ENCODE measurements around the gene C19orf38. TPM values are rescaled to one million over a fixed set of nuclear protein-coding genes. Genes with fewer than 3 reads are reported as not detected.

Gene C19orf38
- total and polyA plus RNA-seq, 2 donors (not counting 1 experiment from before 2014, with no cell fraction given): 1.7 to 2.4 TPM

DNA sequence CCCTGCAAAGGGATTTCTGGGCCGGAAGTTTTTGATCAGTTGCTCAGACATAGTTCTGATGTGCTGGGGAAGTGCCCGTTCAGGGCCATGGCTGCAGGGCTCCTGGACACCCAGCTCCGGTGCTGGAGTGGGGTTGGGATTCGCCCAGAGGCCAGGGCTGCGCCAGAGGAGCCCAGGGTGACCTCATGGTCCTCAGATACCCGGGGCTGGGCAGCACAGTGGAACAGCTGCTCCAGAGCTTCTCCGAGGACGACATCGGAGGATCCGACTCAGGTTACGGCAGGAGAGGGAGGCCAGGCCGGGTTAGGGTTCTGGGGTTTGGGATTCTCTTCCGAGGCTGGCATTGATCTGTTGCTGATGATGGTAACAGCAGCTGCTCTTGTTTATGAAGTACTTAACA lies 44.0 kb downstream of the C19orf38 start:
- Histone ChIP-seq H3K4me1 (ENCODE audit: control insufficient read depth in 2 of 2, insufficient read depth in 2 of 2, low read length in 2 of 2) (peaks cover 0 to 7% of the 10 kb centered on the region in 2 donors), H2AFZ (ENCODE audit: insufficient read depth, low read depth, low read length, poor library complexity, severe bottlenecking) (no peak overlapping the region), H4K20me1 (ENCODE audit: control insufficient read depth, insufficient read depth, low read length, poor library complexity, severe bottlenecking) (peaks cover 53% of the 10 kb centered on the region), H3K27me3 (replicated peaks in 1 of 4; ENCODE audit: control extremely low read depth in 1 of 4, control insufficient read depth in 3 of 4, insufficient read depth in 4 of 4, low read length in 3 of 4) (no peaks in the 10 kb centered on the region), H3K4me3 (ENCODE audit: control extremely low read depth in 1 of 5, extremely low read depth in 1 of 5, insufficient read depth in 1 of 5, low read depth in 2 of 5, low read length in 4 of 5) (no peak overlapping the region), H3K4me2 (replicated peaks; ENCODE audit: low read depth, low read length, poor library complexity, severe bottlenecking) (no peak overlapping the region), H3K9ac (ENCODE audit: low read length) (no peak overlapping the region), H3K9me3 (ENCODE audit: control extremely low read depth in 1 of 3, control insufficient read depth in 2 of 3, insufficient read depth in 1 of 3, low read length in 2 of 3) (no peaks in the 10 kb centered on the region), H3K79me2 (ENCODE audit: control insufficient read depth, insufficient read depth, low read length) (peaks cover 88% of the 10 kb centered on the region), H3K36me3 (replicated peaks in 1 of 2; ENCODE audit: control extremely low read depth in 1 of 2, control insufficient read depth in 1 of 2, extremely low read depth in 1 of 2, insufficient read depth in 2 of 2, low read length in 1 of 2) (no peaks in the 10 kb centered on the region), H3K27ac (ENCODE audit: low read length in 2 of 2) (no peak overlapping the region)
- no peak overlapping the region for H3K27ac Mint-ChIP-seq
- TF ChIP-seq, protein P1, sequence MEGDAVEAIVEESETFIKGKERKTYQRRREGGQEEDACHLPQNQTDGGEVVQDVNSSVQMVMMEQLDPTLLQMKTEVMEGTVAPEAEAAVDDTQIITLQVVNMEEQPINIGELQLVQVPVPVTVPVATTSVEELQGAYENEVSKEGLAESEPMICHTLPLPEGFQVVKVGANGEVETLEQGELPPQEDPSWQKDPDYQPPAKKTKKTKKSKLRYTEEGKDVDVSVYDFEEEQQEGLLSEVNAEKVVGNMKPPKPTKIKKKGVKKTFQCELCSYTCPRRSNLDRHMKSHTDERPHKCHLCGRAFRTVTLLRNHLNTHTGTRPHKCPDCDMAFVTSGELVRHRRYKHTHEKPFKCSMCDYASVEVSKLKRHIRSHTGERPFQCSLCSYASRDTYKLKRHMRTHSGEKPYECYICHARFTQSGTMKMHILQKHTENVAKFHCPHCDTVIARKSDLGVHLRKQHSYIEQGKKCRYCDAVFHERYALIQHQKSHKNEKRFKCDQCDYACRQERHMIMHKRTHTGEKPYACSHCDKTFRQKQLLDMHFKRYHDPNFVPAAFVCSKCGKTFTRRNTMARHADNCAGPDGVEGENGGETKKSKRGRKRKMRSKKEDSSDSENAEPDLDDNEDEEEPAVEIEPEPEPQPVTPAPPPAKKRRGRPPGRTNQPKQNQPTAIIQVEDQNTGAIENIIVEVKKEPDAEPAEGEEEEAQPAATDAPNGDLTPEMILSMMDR (IDR thresholded peaks at IDR 0.05): no peak
- TF ChIP-seq EZH2 (IDR thresholded peaks at IDR 0.05; ENCODE audit: borderline replicate concordance, insufficient read depth, low read depth, low read length, poor library complexity, severe bottlenecking): no peak
- ChIA-PET POLR2A (no interaction called here), CTCF (interaction anchor here (0.6 kb wide), 1 partner anchor 10 kb away, joined by 3 read pairs; no protein-coding TSS in a partner anchor)
- no peak overlapping the region for H3K4me3 Mint-ChIP-seq
- no peaks in the 10 kb centered on the region for H3K9me3 Mint-ChIP-seq (ENCODE audit: insufficient read depth)
- DNase-seq (no peak), ATAC-seq (ENCODE audit: low read depth) (no peak)
- 92% methylated on average over 5 of the region's 13 CpGs for WGBS (ENCODE audit: insufficient coverage)
- H3K27me3 Mint-ChIP-seq: no peaks in the 10 kb centered on the region
- intact Hi-C loops (cut with micrococcal nuclease): no loop called here
- peaks cover 16% of the 10 kb centered on the region for H3K4me1 Mint-ChIP-seq

- TF ChIP-seq EZH2 (IDR thresholded peaks at IDR 0.05; ENCODE audit: borderline replicate concordance, insufficient read depth, low read depth, low read length, poor library complexity, severe bottlenecking): no peak
- TF ChIP-seq, protein P1 (IDR thresholded peaks at IDR 0.05): no peak
- H3K36me3 ChIP-seq (replicated peaks in 1 of 2; ENCODE audit: control extremely low read depth in 1 of 2, control insufficient read depth in 1 of 2, extremely low read depth in 1 of 2, insufficient read depth in 2 of 2, low read length in 1 of 2): no peaks in the 10 kb centered on the region
- ChIA-PET CTCF (no interaction called here), POLR2A (no interaction called here)
- Mint-ChIP-seq H3K27me3 (no peaks in the 10 kb centered on the region), H3K4me1 (peaks cover 8% of the 10 kb centered on the region), H3K9me3 (ENCODE audit: insufficient read depth) (no peaks in the 10 kb centered on the region), H3K4me3 (no peak overlapping the region), H3K27ac (no peak overlapping the region)
- H3K79me2 ChIP-seq (ENCODE audit: control insufficient read depth, insufficient read depth, low read length): peaks cover 88% of the 10 kb centered on the region
- no peak for ATAC-seq (ENCODE audit: low read depth)
- no peak overlapping the region for H3K4me2 ChIP-seq (replicated peaks; ENCODE audit: low read depth, low read length, poor library complexity, severe bottlenecking)
- no peaks in the 10 kb centered on the region for H3K9me3 ChIP-seq (ENCODE audit: control extremely low read depth in 1 of 3, control insufficient read depth in 2 of 3, insufficient read depth in 1 of 3, low read length in 2 of 3)
- H3K4me1 ChIP-seq (ENCODE audit: control insufficient read depth in 2 of 2, insufficient read depth in 2 of 2, low read length in 2 of 2): no peaks in the 10 kb centered on the region
- no peak overlapping the region for H3K4me3 ChIP-seq (ENCODE audit: control extremely low read depth in 1 of 5, extremely low read depth in 1 of 5, insufficient read depth in 1 of 5, low read depth in 2 of 5, low read length in 4 of 5)
- no peak overlapping the region for H2AFZ ChIP-seq (ENCODE audit: insufficient read depth, low read depth, low read length, poor library complexity, severe bottlenecking)
- no peaks in the 10 kb centered on the region for H3K27me3 ChIP-seq (replicated peaks in 1 of 4; ENCODE audit: control extremely low read depth in 1 of 4, control insufficient read depth in 3 of 4, insufficient read depth in 4 of 4, low read length in 3 of 4)
- no peak overlapping the region for H3K9ac ChIP-seq (ENCODE audit: low read length)
- peaks cover 45% of the 10 kb centered on the region for H4K20me1 ChIP-seq (ENCODE audit: control insufficient read depth, insufficient read depth, low read length, poor library complexity, severe bottlenecking)
- WGBS (ENCODE audit: insufficient coverage): 100% methylated on average over 4 of the region's 7 CpGs
- no peak overlapping the region for H3K27ac ChIP-seq (ENCODE audit: low read length in 2 of 2)
- DNase-seq: no peak
- intact Hi-C loops (cut with micrococcal nuclease): no loop called here
Measured at GRCh38 chr19:10894911-10895213, 46.6 kb downstream of the C19orf38 start.
